GM19455 (cell line): Measurements from ENCODE around the gene ARHGDIA.

Experiments
- ATAC-seq: cut with Tn5 transposase; IDR thresholded peaks from one replicate; pipeline ENCODE4 v1.9.1; 2021; ENCODE audit not compliant: unreplicated experiment

ARHGDIA gene

DNA sequence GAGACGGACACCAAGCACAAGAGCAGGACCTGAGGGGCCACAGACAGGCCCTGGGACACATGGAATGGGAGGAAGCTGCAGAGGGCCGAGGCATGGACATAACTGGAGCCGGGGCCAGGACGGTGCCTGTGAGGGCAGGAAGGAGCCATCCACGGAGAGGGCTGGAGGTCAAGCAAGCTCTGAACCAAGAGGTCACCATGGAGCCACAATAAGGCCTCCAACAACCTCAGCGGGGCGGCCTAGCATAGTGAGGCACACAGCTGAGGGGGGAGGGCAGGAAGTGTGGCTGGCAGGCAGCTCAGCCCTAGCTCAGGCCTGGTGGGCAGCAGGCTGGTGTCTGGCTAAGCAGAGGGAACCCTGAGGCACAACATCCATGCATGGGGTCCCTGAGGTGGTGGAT lies 42.5 kb downstream of the ARHGDIA start:
- no peak for ATAC-seq

GRCh38 chr17:81825841-81826466 lies 45.2 kb downstream of the ARHGDIA start:
- no peak for ATAC-seq

- no peak for ATAC-seq
These were observed 46.5 kb downstream of the ARHGDIA start for GRCh38 chr17:81824595-81824994.

- no peak for ATAC-seq
These were observed 47.2 kb downstream of the ARHGDIA start for GRCh38 chr17:81823820-81824550.

DNA sequence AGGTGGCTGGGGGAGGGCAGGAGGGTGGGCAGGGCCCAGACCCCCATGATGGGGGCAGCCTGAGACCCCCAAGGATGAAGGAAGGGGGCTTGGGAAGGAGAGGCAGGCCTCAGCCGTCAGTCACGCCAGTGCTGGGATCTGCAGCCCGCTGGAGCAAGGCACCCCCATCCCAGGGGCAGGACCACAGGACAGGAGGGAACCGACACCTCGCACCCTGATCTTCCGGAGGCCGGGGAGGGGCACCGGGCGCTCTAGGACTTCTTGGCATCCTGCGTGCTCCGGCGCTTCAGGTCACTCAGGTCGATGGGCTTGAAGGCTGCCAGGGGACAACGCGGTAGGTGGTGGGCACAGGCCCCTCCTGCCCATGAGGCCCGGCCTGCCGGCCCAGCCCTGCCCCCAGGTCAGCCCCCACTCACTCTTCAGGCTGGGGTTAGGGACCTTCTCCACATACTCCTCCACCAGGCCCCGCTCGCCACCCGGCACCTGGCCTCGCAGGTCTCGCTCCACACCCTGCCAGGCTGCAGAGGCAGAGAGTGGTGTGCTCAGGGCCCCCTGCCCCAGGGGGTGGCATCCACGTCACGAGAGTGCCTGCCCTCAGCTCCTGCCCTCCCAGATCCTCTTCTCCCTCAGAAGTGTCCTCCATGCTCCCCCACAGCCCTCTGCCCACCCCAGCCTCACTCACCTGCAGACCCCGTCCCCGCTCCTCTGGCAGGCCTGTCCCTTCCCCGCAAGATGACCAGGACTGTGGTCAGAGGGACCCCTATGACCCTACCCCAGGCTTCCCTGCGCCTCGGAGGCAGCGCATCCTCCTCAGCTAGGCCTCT lies 47.9 kb downstream of the ARHGDIA start:
- ATAC-seq: no peak

DNA sequence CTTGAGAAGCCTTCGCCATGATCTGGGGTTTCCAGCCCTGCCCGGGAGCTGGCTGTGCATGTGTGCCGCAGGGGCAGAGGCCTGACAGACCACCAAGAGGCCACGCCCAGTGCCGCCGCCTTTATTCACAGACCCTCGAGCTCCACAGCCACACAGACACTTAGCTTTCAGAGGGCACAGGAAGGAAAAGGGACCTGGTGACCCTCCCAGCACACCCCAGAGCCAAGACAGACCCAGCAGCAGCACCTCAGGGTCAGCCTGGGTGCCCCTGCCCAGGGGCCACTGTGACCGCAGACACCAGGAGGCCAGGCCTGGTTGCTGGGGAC lies 48.9 kb downstream of the ARHGDIA start:
- ATAC-seq: no peak

GRCh38 chr17:81821603-81822311 lies 49.4 kb downstream of the ARHGDIA start:
- no peak for ATAC-seq

DNA sequence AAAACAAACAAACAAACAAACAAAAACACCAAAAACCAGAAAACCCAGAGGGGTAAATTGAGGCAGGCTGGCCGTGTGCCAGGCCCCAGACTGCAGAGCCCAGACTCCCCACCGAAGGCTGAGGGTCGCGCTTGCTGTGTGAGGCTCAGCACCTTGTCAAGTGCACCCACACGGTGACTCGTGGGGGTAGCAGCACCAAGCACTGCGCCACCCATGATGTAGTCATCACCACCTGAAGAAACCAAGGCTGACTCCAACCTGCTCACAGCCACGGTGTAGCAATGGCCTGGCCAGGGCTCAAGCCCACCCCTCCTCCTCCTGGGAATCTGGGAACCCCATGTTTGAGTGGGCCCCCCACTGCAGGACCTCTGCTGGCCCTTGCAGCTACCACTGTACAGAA lies 50.0 kb downstream of the ARHGDIA start:
- ATAC-seq: no peak

DNA sequence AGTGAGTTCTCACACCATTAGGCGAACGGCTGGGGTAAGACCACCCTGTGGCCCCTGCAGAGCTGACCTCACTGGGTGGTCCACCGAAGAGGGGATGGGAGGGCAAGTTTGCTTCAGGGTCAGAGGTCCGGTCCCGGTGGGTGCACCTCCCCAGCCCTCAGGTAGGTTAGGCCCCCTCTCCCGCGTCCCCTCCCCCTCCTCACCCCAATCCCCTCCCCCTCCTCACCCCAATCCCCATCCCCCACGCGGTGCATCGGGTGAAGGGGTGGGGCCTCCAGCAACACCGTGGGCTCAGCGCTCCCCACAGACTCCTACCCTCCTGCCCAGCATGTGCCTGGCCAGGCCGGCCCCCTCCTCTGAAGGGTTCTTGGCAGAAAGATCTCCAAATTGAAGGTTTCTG lies 51.4 kb downstream of the ARHGDIA start:
- ATAC-seq: no peak

- ATAC-seq: no peak
These were observed 53.4 kb downstream of the ARHGDIA start for GRCh38 chr17:81817758-81818147.
